Lower lobe of right lung (tissue), 2 donors: ENCODE results near the gene PID1. TPM values are rescaled to one million over a fixed set of nuclear protein-coding genes. Genes with fewer than 3 reads are reported as not detected.

ENCODE experiments used
- ATAC-seq, 2 donors: fragments of 200-7000 bp; cut with Tn5 transposase; one replicate each; pipeline ENCODE4 v1.9.1; 2020 to 2022; ENCODE audit warnings: mild to moderate bottlenecking in 2 of 2, moderate library complexity in 2 of 2
- DNase-seq: peaks from one replicate; pipeline ENCODE4 v3.0.0-alpha.2; 2020
- H3K27ac ChIP-seq: fragments of 200-600 bp; one replicate; pipeline ENCODE4 v1.8.0; 2022
- H3K27me3 ChIP-seq: fragments of 200-600 bp; one replicate; pipeline ENCODE4 v1.8.0; 2022; ENCODE audit warnings: low read depth
- H3K36me3 ChIP-seq: fragments of 200-600 bp; one replicate; pipeline ENCODE4 v1.8.0; 2022; ENCODE audit warnings: mild to moderate bottlenecking
- H3K4me1 ChIP-seq: fragments of 200-600 bp; one replicate; pipeline ENCODE4 v1.8.0; 2022
- H3K4me3 ChIP-seq: fragments of 200-600 bp; one replicate; pipeline ENCODE4 v1.8.0; 2022; ENCODE audit warnings: mild to moderate bottlenecking
- H3K9me3 ChIP-seq: fragments of 200-600 bp; one replicate; pipeline ENCODE4 v1.8.0; 2022
- CTCF ChIP-seq: fragments of 200-600 bp; IDR thresholded peaks from one replicate; pipeline ENCODE4 v1.8.0; 2022; ENCODE audit warnings: antibody characterized with exemption, mild to moderate bottlenecking
- intact Hi-C: fragments of 100-400 bp; cut with DNase I; formaldehyde crosslinking; loops from one replicate; pipeline ENCODE4 v1.11.0; 2022
- total RNA-seq: library from RNA; stranded (reverse); fragmentation: NEBNext Ultra II Directional; extraction: Animal tissue kit (Norgen Biotek cat#: 25700); gene quantifications from one replicate; pipeline ENCODE4 v1.2.1, GENCODE V29; 2021
- donor health status: DM: no; HTN: yes; CAD: no; lungs with severe emphysema.

Gene PID1
- total RNA-seq, 1 donor from 2014 or later, result 48.0 TPM

DNA sequence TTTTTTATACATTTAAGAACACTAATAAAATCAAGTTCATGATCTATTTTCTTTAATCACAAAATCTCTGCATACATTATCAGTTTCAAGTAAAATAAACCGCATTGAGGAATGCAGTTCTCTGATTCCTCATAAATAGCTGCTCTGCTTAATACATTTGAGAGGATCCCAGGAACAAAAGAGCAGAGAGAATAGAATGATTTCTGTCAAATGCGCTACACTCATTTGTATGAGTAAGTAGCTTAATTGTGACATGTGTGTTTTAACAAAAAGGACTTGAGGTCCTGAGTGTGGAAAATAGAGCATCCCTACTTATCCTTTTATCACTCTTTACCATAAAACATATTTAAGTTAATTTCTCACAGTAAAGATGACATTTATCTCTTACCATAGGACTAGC, 134.0 kb downstream of the PID1 start:
- no peaks in the 10 kb centered on the region for H3K27me3 ChIP-seq
- no peak for ATAC-seq
- TF ChIP-seq CTCF, result no peak
- no peak for DNase-seq
- intact Hi-C loops, result no loop called here
- no peaks in the 10 kb centered on the region for H3K9me3 ChIP-seq
- H3K36me3 ChIP-seq, result no peaks in the 10 kb centered on the region
- no peak overlapping the region for H3K27ac ChIP-seq
- H3K4me1 ChIP-seq, result no peaks in the 10 kb centered on the region
- H3K4me3 ChIP-seq, result no peak overlapping the region

DNA sequence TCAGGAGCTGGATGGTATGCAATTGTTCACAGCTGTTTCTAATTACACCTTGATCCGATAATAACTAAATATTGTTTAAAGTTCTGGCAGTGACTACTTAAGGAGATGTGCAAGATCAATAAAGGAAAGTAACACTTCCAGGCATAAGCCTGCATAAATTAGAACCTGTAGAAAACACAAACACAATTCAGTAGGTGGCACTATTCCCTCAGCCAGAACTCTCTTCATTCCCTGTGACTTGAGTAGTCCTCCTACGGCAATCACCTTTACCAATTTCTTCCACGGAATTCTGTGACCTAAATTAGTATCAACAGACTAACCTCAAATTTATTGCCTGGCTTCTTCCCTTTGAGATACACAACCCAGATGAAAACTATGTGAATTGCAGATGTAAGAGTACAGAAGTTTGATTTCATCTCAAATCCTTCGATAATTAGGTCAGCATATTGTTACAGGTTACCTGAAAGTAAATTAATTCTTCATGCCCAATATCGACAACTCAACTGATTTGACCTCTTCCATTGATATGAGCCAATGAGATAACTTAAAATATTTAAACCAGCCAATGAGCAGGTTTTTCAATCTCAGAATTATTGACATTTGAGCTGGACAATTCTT, 137.8 kb downstream of the PID1 start:
- DNase-seq, result no peak
- H3K4me3 ChIP-seq, result no peak overlapping the region
- no peaks in the 10 kb centered on the region for H3K9me3 ChIP-seq
- TF ChIP-seq CTCF, result peak; percentile 41
- intact Hi-C loops, result no loop called here
- H3K36me3 ChIP-seq, result no peaks in the 10 kb centered on the region
- H3K4me1 ChIP-seq, result no peaks in the 10 kb centered on the region
- H3K27me3 ChIP-seq, result no peaks in the 10 kb centered on the region
- H3K27ac ChIP-seq, result no peak overlapping the region
- ATAC-seq, result peak; percentile 40 to 51

DNA sequence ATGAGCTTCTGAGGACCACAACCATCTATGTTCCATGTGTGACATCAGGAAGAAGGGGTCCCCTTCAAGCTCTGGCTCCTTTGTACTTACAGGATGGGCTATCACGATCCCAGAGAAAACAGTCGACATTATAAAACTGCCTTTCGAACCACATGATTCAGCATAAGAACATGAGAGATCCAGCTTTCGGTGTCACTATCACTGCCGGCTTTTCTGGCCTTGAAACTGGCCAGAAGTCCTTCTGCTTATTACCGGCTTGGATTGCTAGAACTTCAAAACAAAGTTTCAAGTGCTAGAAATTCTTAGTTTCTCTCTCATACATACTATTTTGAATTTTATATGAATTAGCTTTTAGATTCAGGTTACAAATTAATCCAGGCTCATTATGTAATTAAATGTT, 138.9 kb downstream of the PID1 start:
- no peaks in the 10 kb centered on the region for H3K27me3 ChIP-seq
- no peak overlapping the region for H3K27ac ChIP-seq
- no peaks in the 10 kb centered on the region for H3K36me3 ChIP-seq
- H3K4me3 ChIP-seq, result no peak overlapping the region
- no peaks in the 10 kb centered on the region for H3K4me1 ChIP-seq
- ATAC-seq, result no peak
- no peaks in the 10 kb centered on the region for H3K9me3 ChIP-seq
- no peak for DNase-seq
- intact Hi-C loops, result no loop called here
- TF ChIP-seq CTCF, result no peak

GRCh38 chr2:229130522-229130921, 140.6 kb downstream of the PID1 start:
- no peak overlapping the region for H3K27ac ChIP-seq
- ATAC-seq, result no peak

DNA sequence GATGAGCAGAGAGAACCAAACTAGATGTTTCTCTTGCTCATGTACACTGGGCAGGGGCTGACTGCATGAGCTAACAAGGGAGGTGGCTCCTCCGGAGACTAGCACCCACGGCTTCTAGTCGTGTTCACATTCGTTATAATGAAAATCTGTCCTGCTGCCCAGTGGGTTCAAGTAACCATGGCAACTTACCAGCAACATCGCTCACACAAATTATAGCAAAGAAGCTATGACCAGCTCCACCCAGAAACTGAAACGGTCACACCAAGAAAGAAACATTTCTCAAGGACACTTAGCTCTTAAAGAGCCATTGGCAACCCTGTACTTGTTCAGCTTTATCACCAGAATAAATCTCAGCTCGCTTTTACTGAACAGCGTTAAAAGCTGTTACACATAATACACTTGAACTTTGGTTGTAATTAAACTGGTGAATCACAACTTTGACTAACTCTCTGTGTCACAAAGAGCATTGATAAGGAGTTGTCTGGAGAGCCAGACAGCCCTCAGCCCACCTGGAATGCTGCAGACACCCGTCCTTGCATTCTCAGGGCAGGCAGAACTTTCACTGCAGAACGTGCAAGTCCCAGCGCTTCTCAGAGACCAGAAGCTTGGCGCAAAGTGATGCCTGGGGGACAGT, 141.2 kb downstream of the PID1 start:
- ATAC-seq (peak; percentile 74 to 91), DNase-seq (no peak)
- Histone ChIP-seq H3K4me3 (no peak overlapping the region), H3K27me3 (no peaks in the 10 kb centered on the region), H3K9me3 (no peaks in the 10 kb centered on the region), H3K4me1 (no peaks in the 10 kb centered on the region), H3K27ac (no peak overlapping the region), H3K36me3 (no peaks in the 10 kb centered on the region)
- no peak for TF ChIP-seq CTCF
- intact Hi-C loops, result no loop called here

More at GRCh38 chr2:229130522-229130921, 140.6 kb downstream of the PID1 start:
- Histone ChIP-seq H3K4me1 (no peaks in the 10 kb centered on the region), H3K9me3 (no peaks in the 10 kb centered on the region), H3K27me3 (no peaks in the 10 kb centered on the region), H3K4me3 (no peak overlapping the region), H3K36me3 (no peaks in the 10 kb centered on the region)
- intact Hi-C loops, result no loop called here
- DNase-seq, result no peak
- TF ChIP-seq CTCF, result no peak
